IMR-90 (cell line): Measurements from ENCODE around the gene ZDHHC7. TPM values are rescaled to one million over a fixed set of nuclear protein-coding genes. Genes with fewer than 3 reads are reported as not detected.

Source experiments
- ATAC-seq: fragments of 200-7000 bp; cut with Tn5 transposase; 2 replicates; pipeline ENCODE4 v1.9.1; 2020; ENCODE audit warnings: low read depth, mild to moderate bottlenecking, moderate library complexity
- BruUV-seq: library from RNA; stranded (reverse); fragments of 400-500 nt; replicated peaks from 2 replicates; lab custom pipeline; 2021; lab: Mats Ljungman, UMichigan
- CTCF ChIA-PET: fragments of 300-600 bp; formaldehyde crosslinking; extraction: SDS; loops from one replicate; lab custom pipeline; 2021; ENCODE audit warnings: antibody characterized with exemption; lab: Yijun Ruan, JAX
- POLR2A ChIA-PET: fragments of 300-600 bp; sonication (Branson Sonifier 250); formaldehyde crosslinking; loops from one replicate; lab custom pipeline; 2022; ENCODE audit warnings: antibody characterized with exemption; ENCODE audit not compliant: unreplicated experiment; lab: Charles Lee
- DNase-seq: peaks from one replicate; pipeline ENCODE4 v3.0.0; 2013
- H2AFZ ChIP-seq: replicated peaks from 2 replicates; pipeline ENCODE3; 2013; ENCODE audit warnings: low read length, mild to moderate bottlenecking; ENCODE audit not compliant: poor library complexity
- H2AK5ac ChIP-seq: 2 replicates; pipeline ENCODE4 v1.6.1; 2013; ENCODE audit warnings: low read depth, low read length, inconsistent platforms
- H2AK9ac ChIP-seq: replicated peaks from 2 replicates; pipeline ENCODE3; 2013; ENCODE audit warnings: mild to moderate bottlenecking, low read depth, low read length, moderate library complexity; ENCODE audit not compliant: poor library complexity
- H2BK120ac ChIP-seq: 2 replicates; pipeline ENCODE4 v1.6.1; 2013; ENCODE audit warnings: low read depth, low read length, inconsistent platforms
- H2BK15ac ChIP-seq: 3 replicates; pipeline ENCODE4 v1.6.1; 2013; ENCODE audit warnings: low read depth, low read length, inconsistent platforms
- H2BK20ac ChIP-seq: 2 replicates; pipeline ENCODE4 v1.6.1; 2013; ENCODE audit warnings: low read depth, mild to moderate bottlenecking, inconsistent platforms, low read length, moderate library complexity
- H2BK5ac ChIP-seq: 2 replicates; pipeline ENCODE4 v1.6.1; 2013; ENCODE audit warnings: mild to moderate bottlenecking, low read depth, low read length, inconsistent platforms; ENCODE audit not compliant: poor library complexity, severe bottlenecking
- H3K14ac ChIP-seq: replicated peaks from 2 replicates; pipeline ENCODE4 v1.6.1; 2013; ENCODE audit warnings: low read depth, low read length, inconsistent platforms
- H3K18ac ChIP-seq: 2 replicates; pipeline ENCODE4 v1.6.1; 2013; ENCODE audit warnings: low read depth, low read length, control low read depth
- H3K23ac ChIP-seq: 2 replicates; pipeline ENCODE4 v1.6.1; 2013; ENCODE audit warnings: low read depth, low read length, inconsistent platforms
- H3K27ac ChIP-seq: 2 replicates; pipeline ENCODE4 v1.5.1; 2013; ENCODE audit warnings: mild to moderate bottlenecking, control low read depth, low read length; ENCODE audit not compliant: insufficient read depth
- H3K27me3 ChIP-seq: 2 replicates; pipeline ENCODE4 v1.6.1; 2013; ENCODE audit warnings: low read length; ENCODE audit not compliant: control insufficient read depth, insufficient read depth
- H3K36me3 ChIP-seq: 2 replicates; pipeline ENCODE4 v1.6.1; 2013; ENCODE audit warnings: low read length, mixed read lengths; ENCODE audit not compliant: control insufficient read depth, insufficient read depth
- H3K4ac ChIP-seq: 2 replicates; pipeline ENCODE4 v1.6.1; 2013; ENCODE audit warnings: low read depth, low read length, inconsistent platforms
- H3K4me1 ChIP-seq: 2 replicates; pipeline ENCODE4 v1.6.1; 2013; ENCODE audit warnings: low read length, mixed read lengths; ENCODE audit not compliant: control insufficient read depth, insufficient read depth
- H3K4me2 ChIP-seq: 2 replicates; pipeline ENCODE4 v1.6.1; 2013; ENCODE audit warnings: low read depth, mild to moderate bottlenecking, control low read depth, low read length, moderate library complexity
- H3K4me3 ChIP-seq: 2 replicates; pipeline ENCODE4 v1.5.1; 2013; ENCODE audit warnings: low read depth, mild to moderate bottlenecking, control low read depth, low read length, moderate library complexity; ENCODE audit not compliant: insufficient read depth
- H3K56ac ChIP-seq: 2 replicates; pipeline ENCODE4 v1.6.1; 2013; ENCODE audit warnings: low read length, inconsistent platforms; ENCODE audit not compliant: insufficient read depth; ENCODE audit errors: extremely low read depth
- H3K79me1 ChIP-seq, 2 experiments: 2 replicates each; pipeline ENCODE4 v1.6.1; 2013; ENCODE audit warnings: low read length in 2 of 2, inconsistent platforms in 1 of 2, low read depth in 1 of 2
- H3K9ac ChIP-seq: 2 replicates; pipeline ENCODE4 v1.6.1; 2013; ENCODE audit warnings: low read depth, low read length, control low read depth
- H3K9me1 ChIP-seq: 2 replicates; pipeline ENCODE4 v1.6.1; 2013; ENCODE audit warnings: low read length, inconsistent platforms; ENCODE audit not compliant: insufficient read depth
- H3K9me3 ChIP-seq: 2 replicates; pipeline ENCODE4 v1.6.1; 2013; ENCODE audit warnings: low read length; ENCODE audit not compliant: control insufficient read depth, insufficient read depth
- H4K20me1 ChIP-seq: 2 replicates; pipeline ENCODE4 v1.6.1; 2013; ENCODE audit warnings: low read length, inconsistent platforms; ENCODE audit not compliant: insufficient read depth
- H4K5ac ChIP-seq: 2 replicates; pipeline ENCODE4 v1.6.1; 2013; ENCODE audit warnings: mild to moderate bottlenecking, low read depth, low read length, control low read depth
- H4K8ac ChIP-seq, 2 experiments: 2 replicates each; pipeline ENCODE4 v1.6.1; 2013; ENCODE audit warnings: low read depth in 2 of 2, low read length in 2 of 2, control low read depth in 1 of 2, inconsistent platforms in 1 of 2
- H4K91ac ChIP-seq: 2 replicates; pipeline ENCODE4 v1.6.1; 2013; ENCODE audit warnings: low read depth, low read length, inconsistent platforms; ENCODE audit not compliant: insufficient read depth
- BHLHE40 ChIP-seq: fragments of 150-350 bp; IDR thresholded peaks from 2 replicates; pipeline ENCODE4 v1.6.1; 2016; ENCODE audit warnings: mild to moderate bottlenecking, low read depth, low read length
- CHD1 ChIP-seq: IDR thresholded peaks from 2 replicates; pipeline ENCODE4 v1.6.1; 2012; ENCODE audit warnings: low read depth, low read length, improper control_type of control experiment
- FOS ChIP-seq: fragments of 150-350 bp; IDR thresholded peaks from 2 replicates; pipeline ENCODE4 v1.6.1; 2016; ENCODE audit warnings: low read depth, low read length
- MAFK ChIP-seq: IDR thresholded peaks from 2 replicates; pipeline ENCODE4 v1.6.1; 2012; ENCODE audit warnings: low read depth, low read length, improper control_type of control experiment
- MAZ ChIP-seq: IDR thresholded peaks from 2 replicates; pipeline ENCODE4 v1.6.1; 2012; ENCODE audit warnings: low read depth, mild to moderate bottlenecking, low read length, improper control_type of control experiment, moderate library complexity, borderline replicate concordance
- MXI1 ChIP-seq: IDR thresholded peaks from 2 replicates; pipeline ENCODE4 v1.6.1; 2012; ENCODE audit warnings: low read depth, mild to moderate bottlenecking, low read length, moderate library complexity, borderline replicate concordance
- NFE2L2 ChIP-seq: fragments of 150-350 bp; IDR thresholded peaks from 2 replicates; pipeline ENCODE4 v1.6.1; 2016; ENCODE audit warnings: low read depth, mild to moderate bottlenecking, low read length
- POLR2A ChIP-seq: IDR thresholded peaks from 2 replicates; pipeline ENCODE4 v1.6.1; 2012; ENCODE audit warnings: mild to moderate bottlenecking, low read depth, low read length
- RAD21 ChIP-seq: IDR thresholded peaks from 2 replicates; pipeline ENCODE4 v1.6.1; 2012; ENCODE audit warnings: low read length, improper control_type of control experiment
- RCOR1 ChIP-seq: IDR thresholded peaks from 2 replicates; pipeline ENCODE4 v1.6.1; 2012; ENCODE audit warnings: mild to moderate bottlenecking, low read length, improper control_type of control experiment; ENCODE audit not compliant: insufficient replicate concordance
- RFX5 ChIP-seq: IDR thresholded peaks from 2 replicates; pipeline ENCODE4 v1.8.0; 2012; ENCODE audit warnings: low read depth, mild to moderate bottlenecking, low read length, moderate library complexity
- WGBS, 2 experiments: methylation state at CpG; one replicate each; pipeline versions ENCODE4 v1.1.5 to v1.1.7; 2013; ENCODE audit warnings: missing lambda C conversion rate in 2 of 2; ENCODE audit not compliant: insufficient read length in 1 of 2; ENCODE audit errors: extremely low coverage in 2 of 2; 5-methylcytosine and 5-hydroxymethylcytosine counted together
- dilution Hi-C: fragments of 300-500 bp; cut with HindIII; formaldehyde crosslinking; loops from one replicate; pipeline ENCODE4 v1.14.3; 2018; ENCODE audit warnings: low sequenced_read_pairs; ENCODE audit not compliant: unreplicated experiment
- in situ Hi-C: fragments of 300-500 bp; cut with MboI; formaldehyde crosslinking; loops from 3 replicates; pipeline ENCODE4 v1.14.3; 2019; ENCODE audit warnings: low sequenced_read_pairs, inconsistent platforms, mixed read lengths
- intact Hi-C: fragments of 100-400 bp; cut with micrococcal nuclease; formaldehyde crosslinking; loops from 2 replicates; pipeline ENCODE4 v1.10.0; 2022
- polyA plus RNA-seq, 3 experiments: library from polyadenylated mRNA; depleted of rRNA; stranded (reverse); fragments of >200 nt; gene quantifications; 2 replicates each; pipeline ENCODE4 v1.2.3, GENCODE V29; 2012; ENCODE audit warnings: low replicate concordance in 1 of 3
- total RNA-seq: library from RNA; depleted of rRNA; stranded (reverse); fragments of >200 nt; gene quantifications from 2 replicates; pipeline ENCODE4 v1.2.3, GENCODE V29; 2012
- TF ChIP-seq, protein P1 (sequence below): conservative IDR thresholded peaks from 2 replicates; pipeline ENCODE4 v1.5.1; 2012; ENCODE audit warnings: mild to moderate bottlenecking, low read depth, low read length, improper control_type of control experiment
- TF ChIP-seq, protein P2 (sequence below): fragments of 150-350 bp; IDR thresholded peaks from 2 replicates; pipeline ENCODE4 v1.6.1; 2016; ENCODE audit warnings: low read depth, mild to moderate bottlenecking, low read length, moderate library complexity, borderline replicate concordance
- TF ChIP-seq, protein P3 (sequence below): fragments of 150-350 bp; IDR thresholded peaks from 2 replicates; pipeline ENCODE4 v1.6.1; 2017; ENCODE audit warnings: mild to moderate bottlenecking, antibody characterized with exemption, low read length, low read depth

Gene ZDHHC7
- total and polyA plus RNA-seq, 2 of the 4 experiments (the other 2 are of a cell fraction) = 80.1 to 97.1 TPM

GRCh38 chr16:84970447-84971127 is 40.7 kb downstream of the ZDHHC7 start:
- Histone ChIP-seq H3K4me1 (peaks cover 7% of the 10 kb centered on the region), H3K27ac (no peak overlapping the region), H3K23ac (no peak overlapping the region), H3K4ac (peak overlapping the region; percentile 74), H3K27me3 (no peaks in the 10 kb centered on the region), H2AFZ (peak overlapping the region; percentile 85), H3K56ac (no peak overlapping the region), H3K36me3 (peaks cover 17% of the 10 kb centered on the region), H3K18ac (no peak overlapping the region), H2BK5ac (no peak overlapping the region), H4K20me1 (no peaks in the 10 kb centered on the region), H2BK20ac (peak overlapping the region; percentile 88), H3K4me3 (no peak overlapping the region), H3K79me1 (peaks cover 2 to 41% of the 10 kb centered on the region in 2 experiments; a peak in 3 of 4 replicates), H2AK5ac (peak overlapping the region; percentile 90; the same call in 1 of the 2 replicates), H2AK9ac (peak overlapping the region; percentile 72), H4K8ac (no peak overlapping the region; a peak in 1 of 4 replicates), H3K9me3 (no peaks in the 10 kb centered on the region), H4K91ac (peak overlapping the region; percentile 85), H4K5ac (no peak overlapping the region), H2BK15ac (peak overlapping the region; percentile 37; the same call in 1 of the 3 replicates), H3K4me2 (no peak overlapping the region), H3K9ac (no peak overlapping the region), H3K9me1 (peaks cover 13% of the 10 kb centered on the region), H3K14ac (no peak overlapping the region), H2BK120ac (peak overlapping the region; percentile 64)
- ChIA-PET CTCF (interaction anchor here (0.6 to 1.8 kb wide), 14 partner anchors 9 to 217 kb away, joined by 3 to 6 read pairs (median 3); partner anchors contain the start of gene ZDHHC7), POLR2A (no interaction called here)
- intact Hi-C loops (loop anchor here (1.0 to 5.0 kb wide), 4 partner anchors 216 to 348 kb away; no protein-coding TSS in a partner anchor), in situ Hi-C loops (loop anchor here (5.0 to 25.0 kb wide), 2 partner anchors 333 to 458 kb away; partner anchors contain the start of gene KLHL36), dilution Hi-C loops (no loop called here)
- no TSS peak for BruUV-seq
- DNase-seq (peak; percentile 76), ATAC-seq (peak; percentile 84)
- 3% methylated on average over 5 of the region's 18 CpGs; no CpG with 5 or more reads in 1 of the 2 experiments for WGBS, 2 experiments
- TF ChIP-seq MAFK (no peak), POLR2A (no peak), FOS (no peak), RFX5 (no peak), RAD21 (peak; percentile 91), MXI1 (no peak), NFE2L2 (0 out of 2 replicates have a peak, but pooled peaks have one; percentile 13), BHLHE40 (no peak), RCOR1 (no peak), CHD1 (no peak), MAZ (peak; percentile 25; the same call in 1 of the 2 replicates)
- TF ChIP-seq, protein P1, sequence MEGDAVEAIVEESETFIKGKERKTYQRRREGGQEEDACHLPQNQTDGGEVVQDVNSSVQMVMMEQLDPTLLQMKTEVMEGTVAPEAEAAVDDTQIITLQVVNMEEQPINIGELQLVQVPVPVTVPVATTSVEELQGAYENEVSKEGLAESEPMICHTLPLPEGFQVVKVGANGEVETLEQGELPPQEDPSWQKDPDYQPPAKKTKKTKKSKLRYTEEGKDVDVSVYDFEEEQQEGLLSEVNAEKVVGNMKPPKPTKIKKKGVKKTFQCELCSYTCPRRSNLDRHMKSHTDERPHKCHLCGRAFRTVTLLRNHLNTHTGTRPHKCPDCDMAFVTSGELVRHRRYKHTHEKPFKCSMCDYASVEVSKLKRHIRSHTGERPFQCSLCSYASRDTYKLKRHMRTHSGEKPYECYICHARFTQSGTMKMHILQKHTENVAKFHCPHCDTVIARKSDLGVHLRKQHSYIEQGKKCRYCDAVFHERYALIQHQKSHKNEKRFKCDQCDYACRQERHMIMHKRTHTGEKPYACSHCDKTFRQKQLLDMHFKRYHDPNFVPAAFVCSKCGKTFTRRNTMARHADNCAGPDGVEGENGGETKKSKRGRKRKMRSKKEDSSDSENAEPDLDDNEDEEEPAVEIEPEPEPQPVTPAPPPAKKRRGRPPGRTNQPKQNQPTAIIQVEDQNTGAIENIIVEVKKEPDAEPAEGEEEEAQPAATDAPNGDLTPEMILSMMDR = peak; percentile 83
- TF ChIP-seq, protein P2, sequence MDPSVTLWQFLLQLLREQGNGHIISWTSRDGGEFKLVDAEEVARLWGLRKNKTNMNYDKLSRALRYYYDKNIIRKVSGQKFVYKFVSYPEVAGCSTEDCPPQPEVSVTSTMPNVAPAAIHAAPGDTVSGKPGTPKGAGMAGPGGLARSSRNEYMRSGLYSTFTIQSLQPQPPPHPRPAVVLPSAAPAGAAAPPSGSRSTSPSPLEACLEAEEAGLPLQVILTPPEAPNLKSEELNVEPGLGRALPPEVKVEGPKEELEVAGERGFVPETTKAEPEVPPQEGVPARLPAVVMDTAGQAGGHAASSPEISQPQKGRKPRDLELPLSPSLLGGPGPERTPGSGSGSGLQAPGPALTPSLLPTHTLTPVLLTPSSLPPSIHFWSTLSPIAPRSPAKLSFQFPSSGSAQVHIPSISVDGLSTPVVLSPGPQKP = no peak
- TF ChIP-seq, protein P3, sequence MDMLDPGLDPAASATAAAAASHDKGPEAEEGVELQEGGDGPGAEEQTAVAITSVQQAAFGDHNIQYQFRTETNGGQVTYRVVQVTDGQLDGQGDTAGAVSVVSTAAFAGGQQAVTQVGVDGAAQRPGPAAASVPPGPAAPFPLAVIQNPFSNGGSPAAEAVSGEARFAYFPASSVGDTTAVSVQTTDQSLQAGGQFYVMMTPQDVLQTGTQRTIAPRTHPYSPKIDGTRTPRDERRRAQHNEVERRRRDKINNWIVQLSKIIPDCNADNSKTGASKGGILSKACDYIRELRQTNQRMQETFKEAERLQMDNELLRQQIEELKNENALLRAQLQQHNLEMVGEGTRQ = no peak
